Measurements from ENCODE around the gene CNBP. TPM values are rescaled to one million over a fixed set of nuclear protein-coding genes. Genes with fewer than 3 reads are reported as not detected.

CNBP gene
- total and polyA plus RNA-seq, 9 of the 15 experiments (the other 6 are each of a cell fraction or from before 2014, with no cell fraction given): 284 to 717 (median 412) TPM

- TF ChIP-seq, protein P1, sequence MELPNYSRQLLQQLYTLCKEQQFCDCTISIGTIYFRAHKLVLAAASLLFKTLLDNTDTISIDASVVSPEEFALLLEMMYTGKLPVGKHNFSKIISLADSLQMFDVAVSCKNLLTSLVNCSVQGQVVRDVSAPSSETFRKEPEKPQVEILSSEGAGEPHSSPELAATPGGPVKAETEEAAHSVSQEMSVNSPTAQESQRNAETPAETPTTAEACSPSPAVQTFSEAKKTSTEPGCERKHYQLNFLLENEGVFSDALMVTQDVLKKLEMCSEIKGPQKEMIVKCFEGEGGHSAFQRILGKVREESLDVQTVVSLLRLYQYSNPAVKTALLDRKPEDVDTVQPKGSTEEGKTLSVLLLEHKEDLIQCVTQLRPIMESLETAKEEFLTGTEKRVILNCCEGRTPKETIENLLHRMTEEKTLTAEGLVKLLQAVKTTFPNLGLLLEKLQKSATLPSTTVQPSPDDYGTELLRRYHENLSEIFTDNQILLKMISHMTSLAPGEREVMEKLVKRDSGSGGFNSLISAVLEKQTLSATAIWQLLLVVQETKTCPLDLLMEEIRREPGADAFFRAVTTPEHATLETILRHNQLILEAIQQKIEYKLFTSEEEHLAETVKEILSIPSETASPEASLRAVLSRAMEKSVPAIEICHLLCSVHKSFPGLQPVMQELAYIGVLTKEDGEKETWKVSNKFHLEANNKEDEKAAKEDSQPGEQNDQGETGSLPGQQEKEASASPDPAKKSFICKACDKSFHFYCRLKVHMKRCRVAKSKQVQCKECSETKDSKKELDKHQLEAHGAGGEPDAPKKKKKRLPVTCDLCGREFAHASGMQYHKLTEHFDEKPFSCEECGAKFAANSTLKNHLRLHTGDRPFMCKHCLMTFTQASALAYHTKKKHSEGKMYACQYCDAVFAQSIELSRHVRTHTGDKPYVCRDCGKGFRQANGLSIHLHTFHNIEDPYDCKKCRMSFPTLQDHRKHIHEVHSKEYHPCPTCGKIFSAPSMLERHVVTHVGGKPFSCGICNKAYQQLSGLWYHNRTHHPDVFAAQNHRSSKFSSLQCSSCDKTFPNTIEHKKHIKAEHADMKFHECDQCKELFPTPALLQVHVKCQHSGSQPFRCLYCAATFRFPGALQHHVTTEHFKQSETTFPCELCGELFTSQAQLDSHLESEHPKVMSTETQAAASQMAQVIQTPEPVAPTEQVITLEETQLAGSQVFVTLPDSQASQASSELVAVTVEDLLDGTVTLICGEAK (IDR thresholded peaks at IDR 0.05): no peak
- TF ChIP-seq, protein P1 (CRISPR knock-in tag; IDR thresholded peaks at IDR 0.05): no peak
- TF ChIP-seq ZNF592 (IDR thresholded peaks at IDR 0.05) (no peak; the same call in 1 of the 2 replicates), ARID3B (CRISPR knock-in tag; IDR thresholded peaks at IDR 0.05; ENCODE audit: borderline replicate concordance) (0 out of 2 replicates have a peak, but pooled peaks have one; percentile 31), SMAD1 (IDR thresholded peaks at IDR 0.05; ENCODE audit: low read depth, low read length, partially characterized antibody) (peak; percentile 82), NEUROD1 (IDR thresholded peaks at IDR 0.05; ENCODE audit: borderline replicate concordance, low read depth, low read length, partially characterized antibody) (peak; percentile 17), MCM7 (IDR thresholded peaks at IDR 0.05) (no peak), RBFOX2 (IDR thresholded peaks at IDR 0.05; ENCODE audit: low read depth, low read length) (peak; percentile 97), ESRRB (CRISPR knock-in tag; IDR thresholded peaks at IDR 0.05; ENCODE audit: borderline replicate concordance) (no peak)
Observed at GRCh38 chr3:129183569-129184395, at the start of gene CNBP (continued).

Data from K562 (cell line).